WTC11 (cell line): ENCODE results near the gene ANKMY1. TPM values are rescaled to one million over a fixed set of nuclear protein-coding genes. Genes with fewer than 3 reads are reported as not detected.

ENCODE experiments used
- ATAC-seq: fragments of 200-7000 bp; cut with Tn5 transposase; 2 replicates; pipeline ENCODE4 v1.10.0; 2021; ENCODE audit warnings: mild to moderate bottlenecking, moderate library complexity
- CTCF ChIA-PET: fragments of 300-600 bp; sonication (Branson Sonifier 250); formaldehyde crosslinking; loops from one replicate; lab custom pipeline; 2021; ENCODE audit warnings: antibody characterized with exemption; lab: Charles Lee
- POLR2A ChIA-PET: fragments of 350-600 bp; sonication (Branson Sonifier 250); formaldehyde crosslinking; loops from one replicate; lab custom pipeline; 2021; ENCODE audit warnings: antibody characterized with exemption; lab: Charles Lee
- DNase-seq: peaks from one replicate; pipeline ENCODE4 v3.0.0; 2021; ENCODE audit warnings: low spot score
- H3K27ac Mint-ChIP-seq: 2 replicates; pipeline ENCODE4 v1.8.0; 2021; ENCODE audit warnings: mixed read lengths
- H3K27me3 Mint-ChIP-seq: 2 replicates; pipeline ENCODE4 v1.8.0; 2021; ENCODE audit warnings: low read depth, mild to moderate bottlenecking, moderate library complexity, mixed read lengths
- H3K36me3 Mint-ChIP-seq: 2 replicates; pipeline ENCODE4 v1.8.0; 2021; ENCODE audit warnings: mixed read lengths
- H3K4me1 Mint-ChIP-seq: 2 replicates; pipeline ENCODE4 v1.8.0; 2022; ENCODE audit warnings: mixed read lengths
- H3K4me3 Mint-ChIP-seq: 2 replicates; pipeline ENCODE4 v1.8.0; 2021; ENCODE audit warnings: mild to moderate bottlenecking, moderate library complexity, mixed read lengths
- H3K9me3 Mint-ChIP-seq: 2 replicates; pipeline ENCODE4 v1.8.0; 2021; ENCODE audit warnings: mixed read lengths
- ATF1 ChIP-seq: sonication (generic); formaldehyde crosslinking; IDR thresholded peaks from 2 replicates; pipeline ENCODE4 v1.8.1; 2023; ENCODE audit warnings: mild to moderate bottlenecking, moderate library complexity, missing genetic modification reagents
- GABPB1 ChIP-seq: sonication (generic); formaldehyde crosslinking; IDR thresholded peaks from 2 replicates; pipeline ENCODE4 v1.8.1; 2023; ENCODE audit warnings: mild to moderate bottlenecking, missing genetic modification reagents
- NFATC4 ChIP-seq: fragments of 250-450 bp; sonication (Bioruptor Pico); IDR thresholded peaks from 2 replicates; pipeline ENCODE4 v1.9.0; 2021; ENCODE audit warnings: mild to moderate bottlenecking
- NR3C1 ChIP-seq: sonication (generic); formaldehyde crosslinking; conservative IDR thresholded peaks from 2 replicates; pipeline ENCODE4 v1.8.1; 2023; ENCODE audit warnings: low read depth, mild to moderate bottlenecking, missing genetic modification reagents
- RELA ChIP-seq: sonication (generic); formaldehyde crosslinking; IDR thresholded peaks from 2 replicates; pipeline ENCODE4 v1.8.1; 2022; ENCODE audit warnings: missing genetic modification reagents, mild to moderate bottlenecking, borderline replicate concordance
- ZNF232 ChIP-seq: sonication (generic); formaldehyde crosslinking; IDR thresholded peaks from 2 replicates; pipeline ENCODE4 v1.8.0; 2022; ENCODE audit warnings: mild to moderate bottlenecking, missing genetic modification reagents
- ZNF263 ChIP-seq: sonication (generic); formaldehyde crosslinking; IDR thresholded peaks from 2 replicates; pipeline ENCODE4 v1.8.1; 2022; ENCODE audit warnings: low read depth, mild to moderate bottlenecking, moderate library complexity, missing genetic modification reagents
- total RNA-seq: library from RNA; stranded (reverse); gene quantifications from 3 replicates; pipeline ENCODE4 v1.2.3, GENCODE V29; 2021
- TF ChIP-seq, protein P1 (sequence below): sonication (generic); formaldehyde crosslinking; IDR thresholded peaks from 2 replicates; pipeline ENCODE4 v1.8.0; 2022; ENCODE audit warnings: mild to moderate bottlenecking, missing genetic modification reagents
- TF ChIP-seq, protein P2 (sequence below): fragments of 250-450 bp; sonication (Bioruptor Pico); IDR thresholded peaks from 2 replicates; pipeline ENCODE4 v1.9.0; 2021; ENCODE audit warnings: mild to moderate bottlenecking
- TF ChIP-seq, protein P3 (sequence below): sonication (generic); formaldehyde crosslinking; IDR thresholded peaks from 2 replicates; pipeline ENCODE4 v1.8.1; 2022; ENCODE audit warnings: mild to moderate bottlenecking, missing genetic modification reagents, moderate library complexity, borderline replicate concordance
- TF ChIP-seq, protein P4 (sequence below): sonication (generic); formaldehyde crosslinking; IDR thresholded peaks from 2 replicates; pipeline ENCODE4 v1.8.0; 2023; ENCODE audit warnings: mild to moderate bottlenecking, missing genetic modification reagents
- TF ChIP-seq, protein P5 (sequence below): sonication (generic); formaldehyde crosslinking; IDR thresholded peaks from 2 replicates; pipeline ENCODE4 v1.8.1; 2023; ENCODE audit warnings: mild to moderate bottlenecking, missing genetic modification reagents, borderline replicate concordance
- TF ChIP-seq, protein P6 (sequence below): fragments of 250-450 bp; sonication (Bioruptor Pico); IDR thresholded peaks from 2 replicates; pipeline ENCODE4 v1.9.0; 2021; ENCODE audit warnings: mild to moderate bottlenecking
- TF ChIP-seq, protein P7 (sequence below): fragments of 250-450 bp; sonication (Bioruptor Pico); conservative IDR thresholded peaks from 2 replicates; pipeline ENCODE4 v1.9.0; 2021; ENCODE audit warnings: mild to moderate bottlenecking

ANKMY1 gene
- total RNA-seq, 1 experiment from 2014 or later, result 4.6 TPM

DNA sequence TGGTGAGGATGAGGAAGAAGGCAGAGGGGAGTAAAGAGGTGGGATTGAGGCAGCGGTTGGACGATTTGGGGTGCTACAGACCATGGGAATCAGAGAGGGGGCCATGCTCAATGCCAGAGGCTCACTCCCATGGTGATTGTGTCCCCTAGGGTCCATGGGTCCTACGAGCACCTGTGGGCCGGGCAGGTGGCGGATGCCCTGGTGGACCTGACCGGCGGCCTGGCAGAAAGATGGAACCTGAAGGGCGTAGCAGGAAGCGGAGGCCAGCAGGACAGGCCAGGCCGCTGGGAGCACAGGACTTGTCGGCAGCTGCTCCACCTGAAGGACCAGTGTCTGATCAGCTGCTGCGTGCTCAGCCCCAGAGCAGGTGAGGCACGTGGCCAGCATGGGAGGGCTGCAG, 34.0 kb upstream of the ANKMY1 start:
- ChIA-PET CTCF (interaction anchor here (0.6 to 0.8 kb wide), 2 partner anchors 12 to 57 kb away, joined by 3 read pairs; no protein-coding TSS in a partner anchor), POLR2A (no interaction called here)
- Mint-ChIP-seq H3K27me3 (no peaks in the 10 kb centered on the region), H3K4me3 (no peak overlapping the region), H3K27ac (no peak overlapping the region), H3K36me3 (0 out of 2 replicates have a peak, but pooled peaks cover 2% of the 10 kb centered on the region), H3K4me1 (peaks cover 16% of the 10 kb centered on the region), H3K9me3 (no peaks in the 10 kb centered on the region)
- DNase-seq (no peak), ATAC-seq (no peak)
- TF ChIP-seq, protein P1, sequence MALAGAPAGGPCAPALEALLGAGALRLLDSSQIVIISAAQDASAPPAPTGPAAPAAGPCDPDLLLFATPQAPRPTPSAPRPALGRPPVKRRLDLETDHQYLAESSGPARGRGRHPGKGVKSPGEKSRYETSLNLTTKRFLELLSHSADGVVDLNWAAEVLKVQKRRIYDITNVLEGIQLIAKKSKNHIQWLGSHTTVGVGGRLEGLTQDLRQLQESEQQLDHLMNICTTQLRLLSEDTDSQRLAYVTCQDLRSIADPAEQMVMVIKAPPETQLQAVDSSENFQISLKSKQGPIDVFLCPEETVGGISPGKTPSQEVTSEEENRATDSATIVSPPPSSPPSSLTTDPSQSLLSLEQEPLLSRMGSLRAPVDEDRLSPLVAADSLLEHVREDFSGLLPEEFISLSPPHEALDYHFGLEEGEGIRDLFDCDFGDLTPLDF (CRISPR knock-in tag), result no peak
- TF ChIP-seq, protein P2, sequence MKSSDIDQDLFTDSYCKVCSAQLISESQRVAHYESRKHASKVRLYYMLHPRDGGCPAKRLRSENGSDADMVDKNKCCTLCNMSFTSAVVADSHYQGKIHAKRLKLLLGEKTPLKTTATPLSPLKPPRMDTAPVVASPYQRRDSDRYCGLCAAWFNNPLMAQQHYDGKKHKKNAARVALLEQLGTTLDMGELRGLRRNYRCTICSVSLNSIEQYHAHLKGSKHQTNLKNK (CRISPR knock-in tag), result no peak
- TF ChIP-seq NR3C1 (CRISPR knock-in tag), result no peak
- TF ChIP-seq, protein P3, sequence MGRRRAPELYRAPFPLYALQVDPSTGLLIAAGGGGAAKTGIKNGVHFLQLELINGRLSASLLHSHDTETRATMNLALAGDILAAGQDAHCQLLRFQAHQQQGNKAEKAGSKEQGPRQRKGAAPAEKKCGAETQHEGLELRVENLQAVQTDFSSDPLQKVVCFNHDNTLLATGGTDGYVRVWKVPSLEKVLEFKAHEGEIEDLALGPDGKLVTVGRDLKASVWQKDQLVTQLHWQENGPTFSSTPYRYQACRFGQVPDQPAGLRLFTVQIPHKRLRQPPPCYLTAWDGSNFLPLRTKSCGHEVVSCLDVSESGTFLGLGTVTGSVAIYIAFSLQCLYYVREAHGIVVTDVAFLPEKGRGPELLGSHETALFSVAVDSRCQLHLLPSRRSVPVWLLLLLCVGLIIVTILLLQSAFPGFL (CRISPR knock-in tag), result no peak
- TF ChIP-seq ATF1 (CRISPR knock-in tag), result no peak

DNA sequence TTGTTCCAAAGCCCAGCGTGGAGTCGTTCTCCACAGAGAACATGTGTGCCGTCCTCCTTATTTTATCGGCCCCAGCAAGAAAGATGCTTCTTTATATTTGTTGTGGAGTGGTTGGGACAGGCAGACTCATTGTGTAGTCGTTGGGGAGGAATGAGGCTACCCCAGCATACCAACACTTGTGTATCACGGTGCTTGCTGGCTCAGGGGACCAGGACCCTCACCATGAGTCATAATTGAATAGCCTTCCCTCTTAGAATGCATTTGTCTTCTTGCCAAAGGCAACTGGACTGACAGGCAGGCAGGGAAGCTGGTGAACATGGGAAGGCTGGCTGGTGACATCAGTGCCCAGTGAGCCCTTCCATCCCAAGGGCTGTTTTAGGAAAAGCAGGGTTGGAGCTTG, 33.4 kb upstream of the ANKMY1 start:
- Mint-ChIP-seq H3K36me3 (0 out of 2 replicates have a peak, but pooled peaks cover 2% of the 10 kb centered on the region), H3K27me3 (no peaks in the 10 kb centered on the region), H3K4me3 (no peak overlapping the region), H3K9me3 (no peaks in the 10 kb centered on the region), H3K4me1 (peaks cover 16% of the 10 kb centered on the region), H3K27ac (no peak overlapping the region)
- DNase-seq, result no peak
- no peak for ATAC-seq
- ChIA-PET POLR2A (no interaction called here), CTCF (no interaction called here)
- TF ChIP-seq, protein P2 (CRISPR knock-in tag), result no peak
- TF ChIP-seq, protein P4, sequence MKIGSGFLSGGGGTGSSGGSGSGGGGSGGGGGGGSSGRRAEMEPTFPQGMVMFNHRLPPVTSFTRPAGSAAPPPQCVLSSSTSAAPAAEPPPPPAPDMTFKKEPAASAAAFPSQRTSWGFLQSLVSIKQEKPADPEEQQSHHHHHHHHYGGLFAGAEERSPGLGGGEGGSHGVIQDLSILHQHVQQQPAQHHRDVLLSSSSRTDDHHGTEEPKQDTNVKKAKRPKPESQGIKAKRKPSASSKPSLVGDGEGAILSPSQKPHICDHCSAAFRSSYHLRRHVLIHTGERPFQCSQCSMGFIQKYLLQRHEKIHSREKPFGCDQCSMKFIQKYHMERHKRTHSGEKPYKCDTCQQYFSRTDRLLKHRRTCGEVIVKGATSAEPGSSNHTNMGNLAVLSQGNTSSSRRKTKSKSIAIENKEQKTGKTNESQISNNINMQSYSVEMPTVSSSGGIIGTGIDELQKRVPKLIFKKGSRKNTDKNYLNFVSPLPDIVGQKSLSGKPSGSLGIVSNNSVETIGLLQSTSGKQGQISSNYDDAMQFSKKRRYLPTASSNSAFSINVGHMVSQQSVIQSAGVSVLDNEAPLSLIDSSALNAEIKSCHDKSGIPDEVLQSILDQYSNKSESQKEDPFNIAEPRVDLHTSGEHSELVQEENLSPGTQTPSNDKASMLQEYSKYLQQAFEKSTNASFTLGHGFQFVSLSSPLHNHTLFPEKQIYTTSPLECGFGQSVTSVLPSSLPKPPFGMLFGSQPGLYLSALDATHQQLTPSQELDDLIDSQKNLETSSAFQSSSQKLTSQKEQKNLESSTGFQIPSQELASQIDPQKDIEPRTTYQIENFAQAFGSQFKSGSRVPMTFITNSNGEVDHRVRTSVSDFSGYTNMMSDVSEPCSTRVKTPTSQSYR (CRISPR knock-in tag), result no peak

DNA sequence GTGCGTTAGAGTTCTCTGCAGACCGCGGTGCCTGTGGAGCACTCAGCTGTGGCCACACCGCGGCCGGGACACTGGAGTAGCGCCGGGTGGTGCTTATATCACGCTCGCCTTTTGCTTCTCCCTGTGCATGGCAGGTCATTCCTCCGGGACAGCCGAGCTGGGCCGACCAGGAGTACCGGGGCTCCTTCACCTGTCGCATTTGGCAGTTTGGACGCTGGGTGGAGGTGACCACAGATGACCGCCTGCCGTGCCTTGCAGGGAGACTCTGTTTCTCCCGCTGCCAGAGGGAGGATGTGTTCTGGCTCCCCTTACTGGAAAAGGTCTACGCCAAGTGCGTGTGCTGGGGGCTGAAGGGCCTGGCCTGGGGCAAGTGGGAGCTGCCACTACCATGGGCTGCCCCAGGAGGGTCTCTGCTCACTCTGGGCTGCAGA, 32.9 kb upstream of the ANKMY1 start:
- DNase-seq, result no peak
- Mint-ChIP-seq H3K27me3 (no peaks in the 10 kb centered on the region), H3K9me3 (no peaks in the 10 kb centered on the region), H3K4me1 (peaks cover 16% of the 10 kb centered on the region), H3K4me3 (no peak overlapping the region), H3K27ac (no peak overlapping the region), H3K36me3 (0 out of 2 replicates have a peak, but pooled peaks cover 2% of the 10 kb centered on the region)
- ChIA-PET CTCF (no interaction called here), POLR2A (no interaction called here)
- TF ChIP-seq, protein P5, sequence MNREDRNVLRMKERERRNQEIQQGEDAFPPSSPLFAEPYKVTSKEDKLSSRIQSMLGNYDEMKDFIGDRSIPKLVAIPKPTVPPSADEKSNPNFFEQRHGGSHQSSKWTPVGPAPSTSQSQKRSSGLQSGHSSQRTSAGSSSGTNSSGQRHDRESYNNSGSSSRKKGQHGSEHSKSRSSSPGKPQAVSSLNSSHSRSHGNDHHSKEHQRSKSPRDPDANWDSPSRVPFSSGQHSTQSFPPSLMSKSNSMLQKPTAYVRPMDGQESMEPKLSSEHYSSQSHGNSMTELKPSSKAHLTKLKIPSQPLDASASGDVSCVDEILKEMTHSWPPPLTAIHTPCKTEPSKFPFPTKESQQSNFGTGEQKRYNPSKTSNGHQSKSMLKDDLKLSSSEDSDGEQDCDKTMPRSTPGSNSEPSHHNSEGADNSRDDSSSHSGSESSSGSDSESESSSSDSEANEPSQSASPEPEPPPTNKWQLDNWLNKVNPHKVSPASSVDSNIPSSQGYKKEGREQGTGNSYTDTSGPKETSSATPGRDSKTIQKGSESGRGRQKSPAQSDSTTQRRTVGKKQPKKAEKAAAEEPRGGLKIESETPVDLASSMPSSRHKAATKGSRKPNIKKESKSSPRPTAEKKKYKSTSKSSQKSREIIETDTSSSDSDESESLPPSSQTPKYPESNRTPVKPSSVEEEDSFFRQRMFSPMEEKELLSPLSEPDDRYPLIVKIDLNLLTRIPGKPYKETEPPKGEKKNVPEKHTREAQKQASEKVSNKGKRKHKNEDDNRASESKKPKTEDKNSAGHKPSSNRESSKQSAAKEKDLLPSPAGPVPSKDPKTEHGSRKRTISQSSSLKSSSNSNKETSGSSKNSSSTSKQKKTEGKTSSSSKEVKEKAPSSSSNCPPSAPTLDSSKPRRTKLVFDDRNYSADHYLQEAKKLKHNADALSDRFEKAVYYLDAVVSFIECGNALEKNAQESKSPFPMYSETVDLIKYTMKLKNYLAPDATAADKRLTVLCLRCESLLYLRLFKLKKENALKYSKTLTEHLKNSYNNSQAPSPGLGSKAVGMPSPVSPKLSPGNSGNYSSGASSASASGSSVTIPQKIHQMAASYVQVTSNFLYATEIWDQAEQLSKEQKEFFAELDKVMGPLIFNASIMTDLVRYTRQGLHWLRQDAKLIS (CRISPR knock-in tag), result no peak
- TF ChIP-seq NFATC4 (CRISPR knock-in tag) (no peak), ZNF232 (no peak), GABPB1 (CRISPR knock-in tag) (no peak), RELA (CRISPR knock-in tag) (no peak), ZNF263 (CRISPR knock-in tag) (no peak)
- TF ChIP-seq, protein P6, sequence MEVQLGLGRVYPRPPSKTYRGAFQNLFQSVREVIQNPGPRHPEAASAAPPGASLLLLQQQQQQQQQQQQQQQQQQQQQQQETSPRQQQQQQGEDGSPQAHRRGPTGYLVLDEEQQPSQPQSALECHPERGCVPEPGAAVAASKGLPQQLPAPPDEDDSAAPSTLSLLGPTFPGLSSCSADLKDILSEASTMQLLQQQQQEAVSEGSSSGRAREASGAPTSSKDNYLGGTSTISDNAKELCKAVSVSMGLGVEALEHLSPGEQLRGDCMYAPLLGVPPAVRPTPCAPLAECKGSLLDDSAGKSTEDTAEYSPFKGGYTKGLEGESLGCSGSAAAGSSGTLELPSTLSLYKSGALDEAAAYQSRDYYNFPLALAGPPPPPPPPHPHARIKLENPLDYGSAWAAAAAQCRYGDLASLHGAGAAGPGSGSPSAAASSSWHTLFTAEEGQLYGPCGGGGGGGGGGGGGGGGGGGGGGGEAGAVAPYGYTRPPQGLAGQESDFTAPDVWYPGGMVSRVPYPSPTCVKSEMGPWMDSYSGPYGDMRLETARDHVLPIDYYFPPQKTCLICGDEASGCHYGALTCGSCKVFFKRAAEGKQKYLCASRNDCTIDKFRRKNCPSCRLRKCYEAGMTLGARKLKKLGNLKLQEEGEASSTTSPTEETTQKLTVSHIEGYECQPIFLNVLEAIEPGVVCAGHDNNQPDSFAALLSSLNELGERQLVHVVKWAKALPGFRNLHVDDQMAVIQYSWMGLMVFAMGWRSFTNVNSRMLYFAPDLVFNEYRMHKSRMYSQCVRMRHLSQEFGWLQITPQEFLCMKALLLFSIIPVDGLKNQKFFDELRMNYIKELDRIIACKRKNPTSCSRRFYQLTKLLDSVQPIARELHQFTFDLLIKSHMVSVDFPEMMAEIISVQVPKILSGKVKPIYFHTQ (CRISPR knock-in tag), result no peak
- TF ChIP-seq, protein P7, sequence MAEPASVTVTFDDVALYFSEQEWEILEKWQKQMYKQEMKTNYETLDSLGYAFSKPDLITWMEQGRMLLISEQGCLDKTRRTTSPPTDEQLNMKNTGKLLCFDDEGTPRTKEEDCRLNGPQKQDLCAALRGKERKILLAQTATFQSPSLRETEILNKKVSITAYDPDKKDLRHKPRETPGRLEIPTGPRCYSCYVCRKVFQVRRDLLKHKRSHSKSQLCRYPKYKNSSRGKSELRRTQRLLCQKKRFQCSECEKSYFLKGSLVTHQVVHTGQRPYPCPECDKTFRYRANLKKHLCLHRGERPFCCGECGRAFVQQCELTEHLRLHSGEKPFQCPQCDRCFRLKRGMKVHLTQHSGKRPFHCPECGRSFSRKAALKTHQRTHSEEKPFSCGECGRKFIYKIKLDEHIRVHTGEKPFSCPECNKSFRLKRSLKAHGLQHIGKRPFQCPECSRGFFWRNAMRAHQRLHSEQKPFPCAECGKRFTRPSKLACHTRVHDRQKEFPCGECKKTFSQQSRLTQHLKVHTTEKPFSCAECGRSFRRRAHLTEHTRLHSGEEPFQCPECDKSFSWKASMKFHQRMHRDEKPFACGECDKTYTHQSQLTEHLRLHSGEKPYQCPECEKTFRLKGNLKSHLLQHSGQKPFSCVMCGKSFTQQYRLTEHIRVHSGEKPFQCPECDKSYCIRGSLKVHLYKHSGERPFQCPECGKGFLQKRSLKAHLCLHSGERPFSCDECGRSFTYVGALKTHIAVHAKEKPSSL (CRISPR knock-in tag), result no peak
- no peak for ATAC-seq
